Measurements from ENCODE around the gene RASAL1.

GRCh38 chr12:113136990-113137511 is 1.5 kb upstream of the RASAL1 start:
- no peak for TF ChIP-seq CTCF (IDR thresholded peaks at IDR 0.05)
- TF ChIP-seq POLR2A (IDR thresholded peaks at IDR 0.05) = no peak
- TF ChIP-seq POLR2AphosphoS5 (IDR thresholded peaks at IDR 0.05; ENCODE audit: insufficient read depth in 1 of 2, low read depth in 1 of 2) = peak in 1 of 2 donors; percentile 17
